WERI-Rb-1 (cell line): ENCODE data around the gene SCN4B.

ENCODE experiments used
- DNase-seq: peaks from one replicate; pipeline ENCODE4 v3.0.0-alpha.2; 2020
- H3K27ac ChIP-seq: fragments of 250-450 bp; sonication (Bioruptor Pico); 2 replicates; pipeline ENCODE4 v1.5.1; 2020; ENCODE audit warnings: mild to moderate bottlenecking, moderate library complexity
- H3K27me3 ChIP-seq: fragments of 250-450 bp; sonication (Bioruptor Pico); 2 replicates; pipeline ENCODE4 v1.5.1; 2021; ENCODE audit warnings: mild to moderate bottlenecking, low read depth, moderate library complexity; ENCODE audit not compliant: insufficient read depth, severe bottlenecking
- H3K36me3 ChIP-seq: fragments of 250-450 bp; sonication (Bioruptor Pico); 2 replicates; pipeline ENCODE4 v1.5.1; 2020; ENCODE audit warnings: mild to moderate bottlenecking, moderate library complexity
- H3K4me3 ChIP-seq: 2 replicates; pipeline ENCODE4 v1.5.1; 2011; ENCODE audit warnings: low read depth, mild to moderate bottlenecking, control low read depth, low read length
- H3K9me3 ChIP-seq: fragments of 250-450 bp; sonication (Bioruptor Pico); 2 replicates; pipeline ENCODE4 v1.5.1; 2021; ENCODE audit warnings: mild to moderate bottlenecking, moderate library complexity; ENCODE audit not compliant: severe bottlenecking
- CTCF ChIP-seq: IDR thresholded peaks from 2 replicates; pipeline ENCODE4 v1.5.1; 2011; ENCODE audit warnings: low read depth, mild to moderate bottlenecking, control low read depth, inconsistent platforms, low read length

The SCN4B gene

DNA sequence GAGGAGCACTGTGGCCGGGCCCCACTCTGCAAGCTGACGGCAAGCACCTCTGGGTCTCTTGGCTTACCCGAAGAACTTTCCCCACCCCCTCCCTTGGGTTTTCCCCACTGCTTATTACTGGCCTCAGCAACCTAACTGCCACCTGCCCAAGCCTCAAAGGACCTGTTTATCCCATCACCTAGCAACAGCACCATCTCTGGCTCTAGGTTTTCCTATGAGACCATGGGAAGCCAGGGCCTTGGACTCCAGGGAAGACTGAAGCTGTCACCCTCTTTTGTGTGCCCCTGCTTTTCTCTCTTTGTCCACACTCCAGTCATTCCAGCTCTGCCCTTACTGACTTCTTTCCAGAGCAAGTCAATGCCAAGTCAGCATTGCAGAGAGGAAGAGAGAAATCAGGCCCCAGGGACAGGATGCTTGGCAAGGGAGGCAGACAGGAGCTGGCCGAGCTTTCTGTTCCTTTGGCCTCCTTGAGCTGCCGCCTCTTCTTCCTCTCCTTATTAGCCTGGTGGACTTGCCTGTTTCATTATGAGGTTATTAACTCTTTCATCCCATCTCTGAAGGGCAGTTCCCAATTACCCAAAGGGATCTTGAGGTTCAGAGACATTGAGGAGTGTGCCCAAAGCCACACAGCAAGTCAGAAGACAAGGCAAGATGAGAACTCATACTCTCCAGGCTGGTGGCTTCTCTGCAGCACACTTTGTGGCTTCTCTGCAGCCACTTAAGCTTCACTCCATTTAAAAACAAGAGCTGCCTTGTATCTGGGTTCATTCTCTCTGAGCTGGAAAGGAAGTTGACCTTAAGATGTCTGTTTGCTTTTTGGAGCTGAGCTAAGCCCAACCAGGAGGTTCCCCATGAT lies 65.5 kb downstream of the SCN4B start, which contains the start of gene SMIM35:
TSS of gene SMIM35 (minus strand) at position 51 of the 856 bp plus-strand sequence. CDS start 206 bp downstream, outside the sequence.
- H3K4me3 ChIP-seq: no peak within 1 kb of the TSS
- no peak for DNase-seq
- no peaks in the 10 kb centered on the region for H3K36me3 ChIP-seq
- no peak for TF ChIP-seq CTCF
- no peak within 1 kb of the TSS for H3K27ac ChIP-seq
- no peaks in the 10 kb centered on the region for H3K27me3 ChIP-seq
- peaks cover 15% of the 10 kb centered on the region for H3K9me3 ChIP-seq

- no peak for TF ChIP-seq CTCF
- Histone ChIP-seq H3K36me3 (no peaks in the 10 kb centered on the region), H3K4me3 (no peak overlapping the region), H3K9me3 (peaks cover 15% of the 10 kb centered on the region), H3K27ac (no peak overlapping the region), H3K27me3 (no peaks in the 10 kb centered on the region)
- DNase-seq: no peak
These were observed 68.0 kb downstream of the SCN4B start for GRCh38 chr11:118084656-118085055.

- H3K27me3 ChIP-seq: no peaks in the 10 kb centered on the region
- H3K4me3 ChIP-seq: no peak overlapping the region
- no peak for DNase-seq
- peaks cover 15% of the 10 kb centered on the region for H3K9me3 ChIP-seq
- TF ChIP-seq CTCF: no peak
- no peaks in the 10 kb centered on the region for H3K36me3 ChIP-seq
- H3K27ac ChIP-seq: no peak overlapping the region
These were observed 68.4 kb downstream of the SCN4B start for GRCh38 chr11:118084247-118084646.
